NOMO-1 treated with DMSO at 0.1 percent for 48 hours (cell line): ENCODE measurements around the gene EEPD1.

ENCODE experiments used
- DNase-seq: peaks from one replicate; lab custom pipeline; 2025; ENCODE audit not compliant: unreplicated experiment; lab: John Stamatoyannopoulos, UW

EEPD1 gene

DNA sequence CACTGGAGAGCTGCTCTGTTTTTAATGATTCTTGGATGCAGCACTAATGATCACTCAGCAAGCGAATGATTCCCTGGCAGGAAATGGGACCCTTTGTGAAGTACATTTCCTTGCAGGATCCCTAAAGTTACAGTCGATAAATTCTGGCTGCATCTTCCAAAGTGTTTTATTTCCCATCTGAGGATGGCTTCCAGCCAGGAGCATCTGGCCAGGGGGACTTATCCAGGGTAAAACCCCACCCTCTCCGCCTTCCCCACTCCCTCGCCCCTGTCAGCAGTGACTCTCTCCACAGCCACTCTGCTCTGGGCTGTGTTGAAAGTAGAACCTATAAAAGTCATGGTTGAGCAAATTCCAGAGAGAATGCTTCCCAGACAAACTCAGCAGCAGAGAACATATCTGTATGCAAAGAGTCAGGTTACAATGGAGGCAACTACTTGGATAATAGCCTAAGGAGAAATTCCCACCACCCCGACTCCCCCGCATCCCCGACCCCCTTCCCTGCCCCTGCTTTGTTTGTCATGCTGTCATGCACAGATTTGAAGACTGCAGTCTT lies 125.6 kb downstream of the EEPD1 start:
- DNase-seq: no peak

DNA sequence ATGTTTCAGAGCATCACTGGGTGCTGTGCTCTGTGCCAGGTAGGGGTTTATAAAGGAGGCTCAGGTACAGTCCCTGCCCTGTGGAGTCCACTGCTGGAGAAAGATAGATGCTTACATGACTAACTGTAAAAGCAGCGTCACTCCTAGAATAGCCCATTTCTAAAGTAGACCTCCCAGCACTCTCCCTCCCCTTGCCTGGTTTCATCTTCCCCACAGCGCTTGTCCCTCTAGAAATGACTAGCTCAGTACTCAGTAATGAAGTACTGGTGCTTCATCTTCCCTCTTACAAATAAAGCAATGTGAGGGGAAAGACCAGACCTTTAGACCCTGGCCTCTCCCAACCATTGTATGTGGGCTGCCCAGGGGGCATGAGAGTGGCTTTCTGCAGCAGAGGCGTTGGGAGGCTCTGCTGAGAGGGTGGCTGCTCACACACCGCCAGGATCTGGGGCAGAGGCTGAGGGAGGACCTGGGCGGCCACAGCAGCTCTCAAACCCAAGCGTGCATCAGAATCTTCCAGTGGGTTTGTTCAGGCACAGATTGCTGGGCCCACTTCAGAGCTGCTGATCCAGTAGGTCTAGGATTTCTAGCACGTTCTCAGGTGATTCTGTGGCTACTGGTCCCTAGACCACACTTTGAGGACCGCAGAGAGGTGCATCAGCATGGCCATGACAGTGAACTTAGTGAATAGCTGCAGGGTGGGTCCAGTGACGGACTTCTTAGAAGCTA lies 126.3 kb downstream of the EEPD1 start:
- DNase-seq: no peak

DNA sequence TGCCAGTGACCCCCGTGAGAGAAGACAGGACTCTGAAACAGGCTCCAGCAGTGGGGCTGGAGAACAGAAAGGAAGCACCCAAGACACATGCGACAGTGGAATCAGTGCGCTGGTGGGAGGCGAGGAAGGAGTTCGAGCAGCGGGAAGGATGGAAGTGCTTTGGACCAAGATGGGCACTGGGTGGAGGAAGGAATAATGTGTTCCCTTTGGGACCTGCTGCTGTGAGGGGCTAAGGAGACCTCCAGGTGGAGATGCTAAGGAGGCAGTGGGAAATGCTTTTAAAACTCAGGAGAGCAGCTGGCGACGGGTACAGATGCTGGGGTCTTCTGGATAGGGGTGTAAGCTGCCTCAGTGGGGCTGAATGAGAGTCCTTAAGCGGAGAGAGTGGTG lies 126.9 kb downstream of the EEPD1 start:
- no peak for DNase-seq

DNA sequence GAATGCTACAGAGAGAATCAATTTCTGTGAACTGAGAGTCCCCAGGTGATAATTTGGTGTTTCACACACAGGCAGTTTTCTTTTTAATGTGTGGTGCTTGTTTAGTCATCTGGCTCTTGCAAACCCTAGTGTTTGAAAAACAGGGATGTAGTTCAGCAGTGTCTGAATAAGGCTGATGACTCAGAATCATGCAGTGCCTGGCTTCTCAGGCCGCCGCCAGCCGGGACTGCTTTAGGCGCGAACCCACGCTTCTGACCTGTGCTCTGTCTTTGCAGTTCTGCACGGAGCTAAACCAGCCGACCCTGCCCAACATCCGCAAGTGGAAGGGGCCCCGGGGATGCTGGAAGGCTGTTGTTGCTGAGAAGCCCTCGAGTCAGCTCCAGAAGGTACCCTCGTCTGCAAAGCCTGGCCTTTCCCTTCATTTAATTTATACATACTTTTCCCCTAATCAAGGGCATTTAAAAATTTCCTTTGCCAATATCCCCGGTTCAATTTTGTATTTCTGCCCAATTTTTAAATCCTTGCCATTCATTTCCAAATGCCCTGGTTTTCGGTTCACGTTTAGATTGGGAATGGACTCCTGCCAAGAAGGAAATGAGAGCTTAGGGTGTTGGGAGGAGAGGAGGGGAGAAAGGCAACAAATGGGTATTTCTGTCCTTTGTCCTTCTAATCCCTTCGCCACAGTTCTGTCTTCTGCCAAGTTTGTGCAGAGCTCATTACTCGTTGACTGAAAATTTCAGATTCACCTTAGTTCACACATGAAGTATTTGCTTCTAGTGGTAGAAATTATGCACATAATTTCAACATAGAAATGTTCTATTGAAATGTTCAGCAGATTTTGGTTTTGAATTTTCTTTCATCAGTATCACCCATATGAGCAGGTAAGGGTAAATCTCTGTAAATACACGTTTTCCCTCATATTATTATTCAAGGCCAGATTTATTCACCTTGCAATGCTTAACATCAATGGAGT lies 128.1 kb downstream of the EEPD1 start:
- peak; percentile 82 for DNase-seq

DNA sequence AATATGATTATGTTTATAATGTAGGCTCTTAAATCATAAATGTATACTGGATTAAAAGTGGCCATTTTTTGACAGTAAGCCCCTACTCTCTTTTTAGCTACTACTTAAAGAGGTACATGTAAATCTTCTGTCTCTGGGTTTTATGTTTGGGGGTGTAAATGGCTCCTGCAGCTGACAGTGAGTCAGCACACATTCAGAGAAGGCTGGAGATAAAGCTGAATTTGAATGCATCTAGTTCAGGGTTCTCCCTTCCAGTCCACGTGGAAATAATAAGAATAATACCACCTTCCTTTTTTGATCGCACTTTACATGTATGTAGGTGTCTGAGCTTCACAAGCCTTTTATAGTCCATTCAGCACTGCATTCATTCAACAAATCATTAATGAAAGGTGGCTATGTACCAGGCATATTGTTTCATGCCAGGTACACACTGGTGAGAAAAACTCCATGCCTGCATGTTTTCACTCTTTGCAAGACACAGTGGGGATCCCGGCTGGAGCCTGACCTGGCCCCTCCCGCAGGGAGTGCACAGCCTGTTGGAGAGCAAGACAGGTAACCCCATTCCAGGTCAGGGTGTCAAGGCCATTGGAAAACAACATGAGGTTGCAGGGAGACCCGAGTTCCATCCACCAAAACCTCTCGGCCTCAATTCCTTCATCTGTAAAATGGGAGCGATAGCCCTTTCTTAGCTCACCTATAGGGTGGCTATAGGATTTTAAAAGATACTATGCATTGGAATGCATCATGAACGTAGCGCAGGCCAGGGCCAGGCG lies 129.1 kb downstream of the EEPD1 start:
- DNase-seq: peak; percentile 10

DNA sequence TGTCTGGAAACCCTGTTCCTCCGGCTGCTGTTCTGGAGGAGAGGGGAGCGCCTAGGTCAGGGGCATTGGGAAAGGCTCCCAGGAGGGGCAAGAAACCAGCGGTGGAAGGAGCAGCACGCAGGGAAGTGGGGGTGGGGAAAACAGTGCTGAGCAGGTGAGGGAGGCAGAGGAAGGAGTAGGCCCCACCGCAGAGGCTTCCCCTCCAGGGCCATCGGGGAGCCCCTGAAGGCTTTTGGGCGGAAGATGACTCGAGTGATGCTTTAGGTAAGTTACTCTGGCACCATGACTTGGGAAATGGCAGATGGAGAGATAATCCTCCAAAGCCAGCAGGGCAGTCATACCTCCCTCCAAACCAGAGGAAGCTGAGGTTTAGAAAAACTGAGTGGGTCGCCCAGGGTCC lies 130.1 kb downstream of the EEPD1 start:
- no peak for DNase-seq

DNA sequence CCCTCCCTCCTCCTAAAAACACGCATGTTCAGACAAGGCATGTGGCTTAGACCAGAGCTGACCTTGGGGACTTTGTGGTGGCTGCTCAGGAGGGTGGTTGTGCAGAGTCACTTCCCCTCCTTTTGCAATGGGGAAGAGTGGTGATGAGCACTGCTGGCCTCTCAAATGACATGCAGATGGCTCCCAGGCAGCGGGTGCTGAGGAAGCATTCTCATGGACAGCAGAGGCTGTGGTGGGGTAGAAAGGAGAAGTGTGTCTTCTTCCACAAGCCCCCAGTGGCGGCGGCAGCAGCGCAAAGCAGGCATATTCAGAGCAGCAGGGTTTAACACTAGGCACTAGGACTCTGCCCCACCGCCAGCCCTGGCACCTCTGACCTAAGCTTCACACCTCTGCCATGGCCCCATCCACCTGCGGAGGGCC lies 130.7 kb downstream of the EEPD1 start:
- peak; percentile 99 for DNase-seq

DNA sequence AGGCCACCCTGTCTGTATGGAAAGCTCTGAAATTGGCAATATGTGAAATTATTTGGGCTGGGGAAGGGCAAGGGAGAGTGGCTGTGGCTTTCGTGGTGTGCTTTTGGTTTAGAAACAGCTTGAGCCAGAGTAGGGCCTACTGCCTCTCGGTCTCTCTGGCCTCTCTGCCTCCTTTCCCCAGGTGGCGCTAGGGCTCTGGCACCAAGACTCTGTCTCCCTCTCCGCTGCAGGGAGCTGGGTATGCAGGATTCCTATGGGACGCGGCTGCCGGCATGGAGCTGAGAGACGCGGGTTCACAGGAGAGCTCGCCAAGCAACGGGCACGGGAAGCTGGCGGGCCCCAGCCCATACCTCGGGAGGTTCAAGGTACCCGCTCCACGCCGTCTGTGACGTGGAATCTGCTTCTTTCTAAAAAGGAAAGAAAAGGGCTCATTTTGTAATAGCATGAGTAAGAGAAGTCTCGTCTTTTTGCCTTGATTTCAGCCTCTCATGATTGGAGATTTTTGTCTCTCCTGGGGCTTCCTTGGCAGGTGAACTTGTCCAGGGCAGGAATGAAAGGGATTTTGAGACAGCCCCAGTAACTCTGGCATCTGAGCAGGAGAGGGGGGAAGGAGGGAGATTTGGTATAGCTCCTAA lies 131.5 kb downstream of the EEPD1 start:
- DNase-seq: no peak

DNA sequence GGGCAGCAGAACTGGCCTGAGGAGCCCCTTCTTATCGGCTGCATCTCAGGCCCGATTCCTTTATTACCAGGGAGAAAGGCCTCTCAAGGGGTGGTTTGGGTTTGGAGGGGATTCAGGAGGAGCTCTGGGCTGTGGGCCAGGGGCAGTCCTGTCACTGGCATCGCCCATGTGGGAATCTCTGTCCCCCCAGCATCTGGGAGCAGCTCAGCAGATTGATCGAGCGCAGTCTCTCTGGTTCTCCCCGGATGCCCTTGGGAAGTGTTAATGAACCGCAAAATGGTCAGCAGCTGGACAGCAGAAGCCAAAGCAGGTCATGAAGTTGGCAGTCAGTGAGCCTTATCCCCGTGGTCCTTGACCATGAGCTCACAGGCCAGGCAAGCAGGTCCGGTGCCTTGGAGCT lies 132.2 kb downstream of the EEPD1 start:
- DNase-seq: no peak

DNA sequence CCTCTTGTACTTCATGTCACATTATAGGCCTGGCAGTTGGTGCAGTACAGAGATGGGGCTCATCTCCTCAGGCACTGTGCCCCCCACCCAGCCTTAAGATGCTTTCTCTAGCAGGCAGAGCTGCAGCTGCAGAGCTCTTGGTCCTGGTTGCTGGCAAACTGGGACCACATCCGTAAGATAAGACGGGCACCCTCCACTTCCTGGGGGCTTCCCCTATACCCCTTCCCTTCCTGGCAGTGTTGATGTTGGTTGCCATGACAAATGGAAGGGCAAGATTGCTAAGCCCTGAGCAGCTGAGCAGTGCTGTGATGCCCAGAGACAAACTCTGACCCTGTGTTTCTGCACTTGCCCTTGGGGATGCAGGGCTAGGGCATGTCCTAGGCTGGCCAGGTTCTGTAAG lies 133.2 kb downstream of the EEPD1 start:
- no peak for DNase-seq

DNA sequence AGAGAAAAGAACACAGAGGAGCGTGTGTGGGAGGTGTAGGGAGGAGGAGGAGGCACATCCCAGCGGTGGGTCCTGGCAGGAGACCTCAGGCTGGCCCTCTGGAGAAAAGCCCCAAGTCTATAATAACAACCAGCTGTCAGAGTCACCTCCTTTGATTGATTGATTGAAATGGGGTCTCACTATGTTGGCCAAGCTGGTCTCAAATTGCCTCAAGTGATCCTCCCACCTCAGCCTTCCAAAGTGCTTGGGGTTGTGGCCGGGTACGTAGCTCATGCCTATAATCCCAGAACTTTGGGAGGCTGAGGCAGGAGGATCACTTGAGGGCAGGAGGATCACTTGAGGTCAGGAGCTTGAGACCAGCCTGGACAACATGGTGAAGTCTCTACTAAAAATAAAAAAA lies 133.6 kb downstream of the EEPD1 start:
- DNase-seq: no peak

DNA sequence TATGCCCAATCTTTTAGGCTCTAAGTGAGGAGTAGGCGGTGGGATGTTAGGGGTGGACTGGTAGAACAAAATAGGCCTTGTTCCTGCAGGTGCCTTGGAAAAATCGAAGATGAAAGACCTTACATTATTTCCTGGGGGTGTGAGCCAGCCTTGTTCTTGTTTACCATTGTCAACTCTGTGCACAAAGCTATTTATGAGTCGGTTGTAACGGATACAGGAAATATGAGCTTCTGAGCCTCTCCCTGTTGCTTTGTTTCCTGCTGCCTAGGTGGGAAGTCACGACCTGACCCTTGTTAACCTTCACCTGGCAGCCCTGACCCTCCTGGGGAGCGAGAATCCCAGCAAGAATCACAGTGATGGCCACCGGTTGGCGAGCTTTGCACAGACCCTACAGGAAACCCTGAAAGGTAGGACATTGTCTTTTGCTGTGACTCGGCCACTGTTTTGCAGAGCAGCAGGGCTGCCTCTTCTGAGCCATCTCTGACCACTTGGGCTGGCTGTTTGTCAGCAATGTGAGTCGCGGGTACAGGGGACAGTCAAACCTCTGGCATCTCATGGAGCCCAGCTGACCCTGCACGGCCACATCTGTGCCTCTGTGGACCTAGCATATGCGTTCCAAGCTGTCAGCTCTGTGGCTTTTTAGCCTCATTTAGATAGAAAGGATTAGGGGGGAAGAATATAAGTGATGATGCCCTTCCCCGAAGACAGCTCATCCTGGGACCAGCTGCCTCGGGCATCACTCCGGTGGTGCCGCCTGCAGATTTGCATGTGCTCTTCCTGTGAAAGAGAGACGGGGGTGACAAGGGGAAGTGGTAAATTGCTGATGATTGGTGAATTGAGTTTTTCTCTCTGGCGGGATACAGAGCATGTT lies 134.6 kb downstream of the EEPD1 start:
- DNase-seq: peak; percentile 49

DNA sequence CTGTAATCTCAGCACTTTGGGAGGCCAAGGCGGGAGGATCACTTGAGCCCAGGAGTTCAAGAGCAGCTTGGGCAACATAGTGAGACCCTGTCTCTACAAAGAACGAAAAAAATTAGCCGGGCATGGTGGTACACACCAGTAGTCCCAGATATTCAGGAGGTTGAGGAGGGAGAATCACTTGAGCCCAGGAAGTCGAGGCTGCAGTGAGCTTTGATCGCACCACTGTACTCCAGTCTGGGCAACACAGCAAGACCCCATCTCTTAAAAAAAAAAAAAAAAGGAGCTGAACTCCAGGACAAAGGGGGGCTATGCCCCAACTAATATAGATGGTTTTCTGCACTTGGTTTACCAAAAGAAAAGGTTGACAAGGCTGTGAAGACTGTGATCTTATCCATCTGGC lies 135.4 kb downstream of the EEPD1 start:
- DNase-seq: no peak

DNA sequence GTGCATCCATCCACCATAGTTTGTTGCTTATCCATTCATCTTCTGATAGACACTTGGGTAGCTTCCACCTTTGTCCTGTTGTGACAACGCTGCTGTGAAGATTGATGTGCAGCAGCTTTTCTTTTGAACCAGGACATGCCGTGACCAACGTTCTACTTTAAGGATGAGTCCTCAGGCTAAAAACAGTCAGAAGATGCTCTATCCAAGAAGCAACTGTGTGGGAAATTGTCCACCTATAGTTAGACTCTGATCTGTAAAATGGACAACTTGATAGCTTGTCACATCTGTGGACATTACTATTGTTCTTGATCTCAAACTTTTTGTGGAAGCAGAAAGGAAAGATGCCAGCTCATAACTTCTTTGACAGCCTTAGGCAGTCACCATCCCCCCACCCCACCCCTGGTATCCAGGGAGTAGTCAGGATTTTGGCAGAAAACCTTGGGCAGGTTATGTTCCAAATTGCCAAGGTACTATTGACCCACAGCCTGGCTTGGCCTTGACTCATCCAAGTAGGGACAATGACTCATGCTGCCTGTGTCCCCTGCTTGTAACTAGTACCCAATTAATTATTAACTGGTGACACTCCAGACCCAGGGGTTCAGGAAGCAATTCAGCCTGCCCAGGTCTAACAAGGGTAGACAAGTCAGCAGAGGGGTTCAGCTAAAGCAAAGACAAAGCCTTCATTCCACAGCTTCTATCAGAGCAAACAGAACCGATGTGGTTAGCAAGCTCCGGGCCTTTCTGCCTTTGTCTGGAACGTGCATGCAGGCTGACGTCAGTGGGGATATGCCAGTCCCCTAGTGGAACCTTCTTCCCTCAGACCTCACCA lies 137.0 kb downstream of the EEPD1 start:
- no peak for DNase-seq

DNA sequence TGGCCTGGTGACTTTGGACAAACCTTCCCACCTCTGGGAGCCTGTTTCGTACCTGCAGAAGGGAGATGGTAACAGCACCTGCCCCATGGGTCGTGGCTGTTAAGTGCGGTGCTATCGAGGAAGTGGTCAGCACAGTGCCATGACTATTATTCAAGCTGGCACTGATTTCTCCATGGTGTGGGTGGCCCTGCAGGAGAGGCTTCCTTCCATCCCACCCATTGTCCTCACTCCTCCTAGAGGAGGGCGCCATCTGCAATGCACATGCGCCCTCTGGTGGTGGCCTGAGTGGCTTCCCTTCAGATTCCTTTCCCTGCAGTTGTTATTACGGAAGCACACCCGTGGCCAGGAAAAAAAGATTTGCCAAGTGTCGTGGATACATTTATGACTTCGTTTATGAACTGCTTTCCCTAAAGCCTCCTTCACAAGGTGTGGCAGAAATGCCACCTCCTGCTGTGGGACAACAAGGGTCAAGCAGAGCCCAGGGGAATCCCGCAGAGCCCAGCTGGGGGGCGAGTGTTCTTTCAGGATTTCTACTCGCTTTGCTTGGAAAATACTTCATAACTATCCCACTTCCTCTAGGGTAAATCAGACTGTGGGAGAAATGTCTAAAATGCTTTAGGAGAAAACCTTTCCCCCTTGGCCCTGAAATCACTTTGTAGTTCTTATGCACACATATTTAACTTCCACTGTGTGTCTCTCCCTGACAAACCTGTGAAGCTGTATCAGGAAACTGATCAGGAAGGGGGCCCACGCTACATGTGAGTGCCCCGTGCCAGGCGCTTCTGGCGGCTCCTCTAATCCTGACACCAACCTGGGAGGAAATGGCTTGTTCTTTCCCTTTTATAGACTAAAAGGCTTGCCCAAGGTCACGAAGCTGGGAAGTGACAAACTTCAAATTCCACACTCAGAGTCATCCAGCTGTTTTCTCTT lies 138.6 kb downstream of the EEPD1 start:
- DNase-seq: peak; percentile 43

DNA sequence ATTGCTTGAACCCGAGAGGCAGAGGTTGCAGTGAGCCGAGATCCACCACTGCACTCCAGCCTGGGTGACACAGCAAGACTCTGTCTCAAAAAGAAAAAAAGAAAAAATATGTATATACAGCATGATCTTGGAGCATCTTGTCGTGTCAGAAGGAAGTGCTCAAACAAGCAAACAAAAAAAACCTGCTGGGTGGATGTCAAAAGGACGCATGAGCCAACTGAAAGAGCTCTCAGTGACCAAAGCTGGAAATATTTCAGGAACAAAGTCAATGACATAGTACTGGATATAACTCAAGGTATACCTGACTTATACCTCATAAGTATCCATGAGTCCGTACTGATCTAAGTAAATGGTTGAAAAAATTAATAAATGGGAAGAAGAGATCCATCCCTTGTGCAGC lies 142.0 kb downstream of the EEPD1 start:
- DNase-seq: no peak

DNA sequence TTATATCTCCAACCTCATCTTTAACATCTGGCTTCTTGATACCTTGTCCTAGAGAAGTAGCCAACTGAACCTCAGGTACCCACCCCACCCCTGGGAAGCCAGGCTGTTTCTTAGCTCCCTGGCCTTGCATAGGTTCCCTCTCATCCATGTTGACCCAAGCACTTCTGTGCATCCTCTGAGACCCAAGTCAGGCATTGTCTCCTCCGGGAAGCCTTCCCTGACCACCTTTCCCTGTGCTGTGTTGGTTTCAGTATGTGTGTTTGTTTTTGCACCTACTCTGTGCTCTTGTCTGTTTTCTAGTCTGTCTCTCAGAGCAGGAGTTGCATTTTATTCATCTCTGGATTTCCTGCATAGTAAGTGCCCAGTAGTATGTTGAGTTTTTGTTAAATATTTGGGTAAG lies 143.2 kb downstream of the EEPD1 start:
- DNase-seq: no peak
